Stimulated activated CD8-positive, alpha-beta memory T cell treated with anti-CD3 and anti-CD28 coated beads, Interleukin-15, amount 100 ng/mL, for 24 hours (primary cell): ENCODE data around the gene CNNM3.

Experiments
- DNase-seq: peaks from one replicate; pipeline ENCODE4 v3.0.0-alpha.2; 2020; ENCODE audit warnings: low read depth

CNNM3 gene

GRCh38 chr2:96878796-96879544, 62.9 kb downstream of the CNNM3 start:
- DNase-seq = no peak

GRCh38 chr2:96879545-96880040, 63.5 kb downstream of the CNNM3 start:
- no peak for DNase-seq

- no peak for DNase-seq
Observed at GRCh38 chr2:96880891-96881273, 64.8 kb downstream of the CNNM3 start.

- DNase-seq = no peak
Observed at GRCh38 chr2:96881349-96882195, 65.5 kb downstream of the CNNM3 start.

- no peak for DNase-seq
Observed at GRCh38 chr2:96882230-96882629, 66.2 kb downstream of the CNNM3 start.

GRCh38 chr2:96882906-96883305, 66.8 kb downstream of the CNNM3 start:
- DNase-seq = no peak

- no peak for DNase-seq
Observed at GRCh38 chr2:96883306-96883705, 67.2 kb downstream of the CNNM3 start.
